GM12872 (cell line): ENCODE measurements around the gene STON2.

Source experiments
- TF ChIP-seq, protein P1 (sequence below): IDR thresholded peaks from 3 replicates; pipeline ENCODE4 v1.5.1; 2011; ENCODE audit warnings: low read depth, mild to moderate bottlenecking, low read length, moderate library complexity; ENCODE audit not compliant: insufficient read depth

STON2 gene

DNA sequence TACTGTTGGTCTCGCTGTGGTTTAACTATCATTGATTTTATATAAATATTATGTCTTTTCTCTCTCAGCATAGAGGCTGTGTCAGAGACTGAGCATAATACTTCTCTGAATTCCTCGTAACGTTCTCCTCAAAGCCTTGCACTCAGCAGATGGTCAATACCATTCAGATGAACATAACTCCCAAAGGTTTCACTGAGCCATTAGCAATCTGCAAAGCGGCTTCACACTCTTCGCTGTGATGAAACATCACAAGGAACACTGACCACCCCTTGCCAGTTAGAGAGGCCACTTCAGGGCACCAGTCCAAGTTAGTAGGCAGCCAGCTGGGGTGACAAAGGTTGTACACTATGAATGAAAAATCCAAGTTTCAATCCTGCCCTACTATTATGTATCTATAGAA lies 30.1 kb upstream of the STON2 start:
- TF ChIP-seq, protein P1, sequence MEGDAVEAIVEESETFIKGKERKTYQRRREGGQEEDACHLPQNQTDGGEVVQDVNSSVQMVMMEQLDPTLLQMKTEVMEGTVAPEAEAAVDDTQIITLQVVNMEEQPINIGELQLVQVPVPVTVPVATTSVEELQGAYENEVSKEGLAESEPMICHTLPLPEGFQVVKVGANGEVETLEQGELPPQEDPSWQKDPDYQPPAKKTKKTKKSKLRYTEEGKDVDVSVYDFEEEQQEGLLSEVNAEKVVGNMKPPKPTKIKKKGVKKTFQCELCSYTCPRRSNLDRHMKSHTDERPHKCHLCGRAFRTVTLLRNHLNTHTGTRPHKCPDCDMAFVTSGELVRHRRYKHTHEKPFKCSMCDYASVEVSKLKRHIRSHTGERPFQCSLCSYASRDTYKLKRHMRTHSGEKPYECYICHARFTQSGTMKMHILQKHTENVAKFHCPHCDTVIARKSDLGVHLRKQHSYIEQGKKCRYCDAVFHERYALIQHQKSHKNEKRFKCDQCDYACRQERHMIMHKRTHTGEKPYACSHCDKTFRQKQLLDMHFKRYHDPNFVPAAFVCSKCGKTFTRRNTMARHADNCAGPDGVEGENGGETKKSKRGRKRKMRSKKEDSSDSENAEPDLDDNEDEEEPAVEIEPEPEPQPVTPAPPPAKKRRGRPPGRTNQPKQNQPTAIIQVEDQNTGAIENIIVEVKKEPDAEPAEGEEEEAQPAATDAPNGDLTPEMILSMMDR, result no peak

DNA sequence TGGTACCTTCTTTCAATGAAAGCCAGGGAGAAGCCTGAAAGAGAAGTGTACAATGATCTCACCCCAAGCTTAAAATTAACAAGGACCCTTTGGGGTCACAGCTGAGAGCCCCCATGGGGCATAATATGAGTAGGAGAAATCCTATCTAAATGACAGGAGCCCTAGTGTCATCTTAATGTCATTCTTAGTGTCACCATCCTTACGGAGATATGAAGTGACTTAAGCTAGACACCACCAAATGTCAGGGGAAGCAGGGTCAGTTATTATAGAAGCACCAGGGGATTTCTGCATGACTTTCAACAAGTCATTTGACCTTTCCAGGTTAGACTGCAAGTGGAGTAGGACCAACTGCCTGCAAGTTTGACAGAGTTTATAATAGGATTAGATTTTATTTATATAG lies 28.9 kb upstream of the STON2 start:
- TF ChIP-seq, protein P1, result no peak

DNA sequence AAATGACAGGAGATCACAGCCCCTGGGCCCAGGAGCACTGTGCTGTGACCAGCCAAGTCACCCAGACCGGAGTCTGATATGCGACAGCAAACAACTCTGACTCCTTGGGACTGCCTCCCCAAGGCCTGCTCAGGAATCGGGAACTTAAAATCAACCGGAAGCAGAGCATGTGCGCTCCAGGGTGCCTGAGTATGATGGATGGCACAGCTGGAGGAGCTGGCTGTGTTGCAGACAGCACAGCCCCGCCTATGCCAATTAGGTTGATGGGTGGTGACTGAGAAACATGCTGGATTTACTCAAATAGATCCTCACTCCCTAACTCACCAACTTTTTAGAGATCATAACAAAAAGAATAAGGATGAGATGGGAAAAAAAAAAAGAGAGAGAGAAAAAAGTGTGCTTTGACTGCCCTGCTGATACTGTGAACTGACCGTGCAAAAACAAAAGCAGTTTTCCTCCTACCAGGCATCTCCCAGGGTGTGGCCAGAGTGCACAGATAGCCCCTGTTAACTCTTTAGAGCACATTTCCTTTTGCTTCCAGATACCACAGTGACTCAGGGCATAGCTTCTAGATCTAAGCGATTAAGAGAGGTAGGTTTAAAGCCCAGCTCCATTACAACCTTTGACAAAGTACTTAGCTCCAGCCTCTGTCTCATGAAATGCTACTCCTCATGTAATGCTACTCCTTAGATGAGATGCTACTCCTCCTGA lies 27.4 kb upstream of the STON2 start:
- TF ChIP-seq, protein P1, result no peak

DNA sequence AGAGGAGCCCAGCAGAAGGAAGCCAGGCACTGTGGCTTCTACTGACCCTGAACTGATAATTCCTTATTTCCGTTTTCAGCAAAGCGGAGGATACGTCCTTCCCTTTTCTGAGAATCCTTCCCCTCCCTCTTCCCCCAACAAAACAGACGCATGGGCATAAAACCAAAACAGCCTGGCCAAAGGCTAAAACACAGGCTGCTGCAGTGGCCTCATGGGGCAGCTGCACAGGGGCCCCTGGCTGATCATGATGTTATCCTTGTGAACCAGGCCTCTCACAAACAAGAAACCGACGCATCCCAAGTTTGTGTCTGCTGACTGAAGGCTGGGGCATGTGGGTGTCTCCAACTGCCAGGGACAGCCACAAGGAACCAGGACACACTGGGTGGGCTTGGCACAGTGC lies 23.4 kb upstream of the STON2 start:
- TF ChIP-seq, protein P1, result no peak

DNA sequence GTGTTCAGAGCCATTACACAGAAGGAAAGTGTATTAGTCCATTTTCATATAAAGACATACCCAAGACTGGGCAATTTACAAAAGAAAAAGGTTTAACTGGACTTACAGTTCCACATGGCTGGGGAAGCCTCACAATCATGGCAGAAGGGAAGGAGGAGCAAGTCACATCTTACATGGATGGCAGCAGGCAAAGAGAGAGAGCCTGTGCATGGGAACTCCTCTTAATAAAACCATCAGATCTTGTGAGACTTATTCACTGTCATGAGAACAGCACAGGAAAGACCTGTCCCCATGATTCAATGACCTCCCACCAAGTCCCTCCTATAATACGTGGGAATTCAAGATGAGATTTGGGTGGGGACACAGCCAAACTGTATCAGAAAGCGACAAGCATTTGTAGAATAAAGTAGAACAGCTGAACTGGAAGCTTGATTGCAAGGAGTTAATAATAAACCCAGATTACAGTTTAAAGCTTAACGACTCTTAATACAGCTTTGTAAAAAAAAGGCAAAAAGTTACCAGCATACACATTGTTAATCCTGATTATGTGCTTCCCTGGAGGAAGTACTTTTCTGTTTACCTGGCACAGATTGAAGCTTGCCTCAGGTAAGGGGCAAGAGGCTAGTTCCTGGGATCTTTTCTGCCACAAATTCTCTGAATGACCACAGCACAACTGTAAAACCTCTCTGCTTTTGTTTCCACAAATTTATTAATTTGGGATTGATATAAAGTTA lies 18.1 kb upstream of the STON2 start:
- TF ChIP-seq, protein P1, result no peak

DNA sequence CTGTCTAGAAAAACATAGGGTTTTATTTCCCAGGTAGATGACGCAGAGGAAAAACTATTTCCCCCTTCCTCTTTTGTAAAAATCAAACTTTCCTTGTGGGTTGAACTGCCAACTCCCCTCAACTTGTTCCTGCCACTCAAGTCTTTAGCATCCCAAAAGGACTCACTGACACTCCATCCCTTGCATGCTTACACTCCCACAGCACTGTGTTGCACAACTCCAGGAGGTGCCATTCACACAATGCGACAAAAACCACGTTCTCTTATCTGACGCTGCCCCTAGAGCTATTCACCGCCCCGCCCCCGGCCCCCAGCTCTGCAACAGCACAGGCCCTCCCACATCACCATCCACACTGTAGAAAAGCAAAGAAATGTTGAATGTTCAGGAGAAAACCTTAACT lies 16.9 kb upstream of the STON2 start:
- TF ChIP-seq, protein P1, result no peak

DNA sequence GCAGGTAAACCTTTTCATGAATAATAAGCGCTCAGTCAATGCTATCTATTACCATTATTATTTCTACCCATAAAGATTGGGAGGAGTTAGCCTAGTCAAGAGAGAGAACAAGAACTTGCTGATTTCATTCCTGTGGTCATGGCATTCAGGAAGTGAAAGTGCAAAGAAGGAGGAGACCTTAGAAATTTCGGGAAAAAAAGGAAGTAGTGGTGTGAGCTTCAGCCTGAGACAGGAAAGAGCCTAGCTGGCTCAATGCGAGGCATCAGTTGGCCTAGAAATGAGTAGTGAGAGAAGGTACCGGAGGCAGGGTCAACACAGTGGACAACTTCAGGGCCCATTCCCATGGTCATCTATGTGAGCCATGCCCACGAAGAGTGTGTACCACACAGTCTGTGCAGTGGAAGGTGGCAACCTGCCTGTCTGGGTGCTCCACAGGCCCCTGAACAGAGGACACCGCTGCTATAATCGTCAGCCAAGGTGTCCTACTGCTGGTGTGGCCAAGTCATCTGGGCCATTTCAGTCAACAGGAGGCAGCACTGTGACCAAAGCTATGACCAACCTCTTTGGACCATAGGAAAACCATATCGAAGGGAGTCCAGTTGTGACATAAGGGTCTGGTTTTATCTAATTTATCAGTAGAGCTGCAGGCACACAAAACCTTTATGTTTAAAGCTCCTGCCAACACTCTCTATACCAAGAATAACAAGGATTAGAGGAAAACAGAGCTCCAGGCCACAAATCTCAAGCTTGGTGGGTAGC lies 16.2 kb upstream of the STON2 start:
- TF ChIP-seq, protein P1, result no peak
